ENCODE measurements around the gene PRKAG3.

PRKAG3 gene

GRCh38 chr2:218816561-218817011 lies 15.0 kb downstream of the PRKAG3 start:
- no peaks in the 10 kb centered on the region for H3K9me3 Mint-ChIP-seq
- H3K27me3 Mint-ChIP-seq: peaks cover 22% of the 10 kb centered on the region
- peaks cover 6% of the 10 kb centered on the region for H3K4me1 Mint-ChIP-seq
- H3K27ac Mint-ChIP-seq: no peak overlapping the region
- DNase-seq (no peak), ATAC-seq (no peak)
- H3K4me3 Mint-ChIP-seq: no peak overlapping the region

- H3K4me1 Mint-ChIP-seq: peaks cover 6% of the 10 kb centered on the region
- no peaks in the 10 kb centered on the region for H3K9me3 Mint-ChIP-seq
- peaks cover 12% of the 10 kb centered on the region for H3K27me3 Mint-ChIP-seq
- ATAC-seq (no peak), DNase-seq (no peak)
- no peak overlapping the region for H3K4me3 Mint-ChIP-seq
- H3K27ac Mint-ChIP-seq: peak overlapping the region in 1 of 2 donors; percentile 34
Measured at GRCh38 chr2:218815649-218816048, 16.0 kb downstream of the PRKAG3 start.

DNA sequence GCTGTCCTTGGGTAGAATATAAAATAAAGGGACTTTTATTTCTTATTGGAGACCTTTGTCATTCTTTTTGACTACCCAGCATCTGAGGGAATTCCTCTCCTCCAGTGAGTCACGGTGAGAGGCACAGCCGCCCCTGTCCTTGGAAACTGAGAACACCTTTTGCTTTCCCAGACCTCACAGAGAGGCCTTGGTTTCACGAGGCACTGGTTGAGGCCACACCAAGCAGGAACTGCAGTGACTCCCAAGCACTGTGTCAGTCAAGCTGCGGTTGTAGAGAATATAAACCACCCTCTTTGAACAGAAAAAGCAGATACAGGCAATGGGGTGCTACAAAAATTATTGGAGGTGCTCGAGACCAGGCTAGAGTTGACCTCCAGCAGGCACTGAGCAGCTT lies 16.4 kb downstream of the PRKAG3 start:
- DNase-seq: no peak
- no peak for ATAC-seq
- Mint-ChIP-seq H3K27me3 (peaks cover 9% of the 10 kb centered on the region), H3K9me3 (no peaks in the 10 kb centered on the region), H3K4me1 (peaks cover 6% of the 10 kb centered on the region), H3K4me3 (no peak overlapping the region), H3K27ac (peak overlapping the region in 1 of 2 donors; percentile 34)

DNA sequence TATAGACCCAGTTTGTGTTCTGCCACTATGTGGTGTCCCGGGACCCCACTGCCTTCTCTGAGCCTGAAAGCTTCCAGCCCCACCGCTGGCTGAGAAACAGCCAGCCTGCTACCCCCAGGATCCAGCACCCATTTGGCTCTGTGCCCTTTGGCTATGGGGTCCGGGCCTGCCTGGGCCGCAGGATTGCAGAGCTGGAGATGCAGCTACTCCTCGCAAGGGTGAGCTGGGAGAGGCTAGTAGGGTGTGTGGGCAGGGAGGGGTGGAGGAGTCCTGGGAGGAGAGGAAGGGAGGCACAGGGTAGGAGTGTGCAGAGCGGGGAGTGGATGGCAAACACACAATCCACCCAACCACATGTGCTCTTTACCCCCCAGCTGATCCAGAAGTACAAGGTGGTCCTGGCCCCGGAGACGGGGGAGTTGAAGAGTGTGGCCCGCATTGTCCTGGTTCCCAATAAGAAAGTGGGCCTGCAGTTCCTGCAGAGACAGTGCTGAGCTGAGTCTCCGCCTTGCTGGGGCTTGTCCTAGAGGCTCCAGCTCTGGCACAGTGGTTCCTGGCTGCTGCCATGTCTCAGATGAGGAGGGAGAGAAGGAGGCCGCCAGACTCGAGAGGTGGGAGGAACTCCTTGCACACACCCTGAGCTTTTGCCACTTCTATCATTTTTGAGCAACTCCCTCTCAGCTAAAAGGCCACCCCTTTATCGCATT lies 16.9 kb downstream of the PRKAG3 start:
- H3K27ac Mint-ChIP-seq: no peak overlapping the region
- peak; percentile 37 for ATAC-seq

DNA sequence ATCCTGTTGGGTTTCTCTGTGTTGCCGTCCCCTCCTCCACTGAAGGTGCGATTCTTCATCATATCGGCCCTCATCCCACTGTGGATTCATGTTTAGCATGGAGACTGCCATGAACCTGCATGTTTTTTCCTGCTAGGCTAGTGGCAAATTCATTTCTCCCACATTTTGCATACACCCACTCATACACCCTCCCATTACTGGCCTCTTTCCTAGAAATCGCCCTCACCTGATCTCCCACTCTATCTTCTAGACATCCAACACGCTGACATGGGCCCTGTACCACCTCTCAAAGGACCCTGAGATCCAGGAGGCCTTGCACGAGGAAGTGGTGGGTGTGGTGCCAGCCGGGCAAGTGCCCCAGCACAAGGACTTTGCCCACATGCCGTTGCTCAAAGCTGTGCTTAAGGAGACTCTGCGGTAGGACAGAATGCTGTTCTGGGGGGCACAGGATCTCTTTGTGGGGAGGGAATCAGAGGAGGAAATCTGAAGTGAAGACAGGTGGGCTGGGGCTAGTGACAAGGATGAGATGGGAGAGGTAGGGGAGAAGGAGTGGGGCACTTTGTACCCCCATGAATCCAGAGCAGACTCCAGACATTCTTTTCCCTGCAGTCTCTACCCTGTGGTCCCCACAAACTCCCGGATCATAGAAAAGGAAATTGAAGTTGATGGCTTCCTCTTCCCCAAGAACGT lies 17.7 kb downstream of the PRKAG3 start:
- no peak overlapping the region for H3K27ac Mint-ChIP-seq
- no peaks in the 10 kb centered on the region for H3K9me3 Mint-ChIP-seq
- H3K4me1 Mint-ChIP-seq: peaks cover 6% of the 10 kb centered on the region
- DNase-seq: no peak
- no peak for ATAC-seq
- peaks cover 17% of the 10 kb centered on the region for H3K27me3 Mint-ChIP-seq
- H3K4me3 Mint-ChIP-seq: no peak overlapping the region

More for the DNA sequence above, 16.9 kb downstream of the PRKAG3 start:
- Mint-ChIP-seq H3K4me1 (peaks cover 6% of the 10 kb centered on the region), H3K4me3 (no peak overlapping the region), H3K9me3 (no peaks in the 10 kb centered on the region), H3K27me3 (peaks cover 9% of the 10 kb centered on the region)
- DNase-seq: no peak

- no peak overlapping the region for H3K27ac Mint-ChIP-seq
Measured at GRCh38 chr2:218812861-218813260, 18.7 kb downstream of the PRKAG3 start.

DNA sequence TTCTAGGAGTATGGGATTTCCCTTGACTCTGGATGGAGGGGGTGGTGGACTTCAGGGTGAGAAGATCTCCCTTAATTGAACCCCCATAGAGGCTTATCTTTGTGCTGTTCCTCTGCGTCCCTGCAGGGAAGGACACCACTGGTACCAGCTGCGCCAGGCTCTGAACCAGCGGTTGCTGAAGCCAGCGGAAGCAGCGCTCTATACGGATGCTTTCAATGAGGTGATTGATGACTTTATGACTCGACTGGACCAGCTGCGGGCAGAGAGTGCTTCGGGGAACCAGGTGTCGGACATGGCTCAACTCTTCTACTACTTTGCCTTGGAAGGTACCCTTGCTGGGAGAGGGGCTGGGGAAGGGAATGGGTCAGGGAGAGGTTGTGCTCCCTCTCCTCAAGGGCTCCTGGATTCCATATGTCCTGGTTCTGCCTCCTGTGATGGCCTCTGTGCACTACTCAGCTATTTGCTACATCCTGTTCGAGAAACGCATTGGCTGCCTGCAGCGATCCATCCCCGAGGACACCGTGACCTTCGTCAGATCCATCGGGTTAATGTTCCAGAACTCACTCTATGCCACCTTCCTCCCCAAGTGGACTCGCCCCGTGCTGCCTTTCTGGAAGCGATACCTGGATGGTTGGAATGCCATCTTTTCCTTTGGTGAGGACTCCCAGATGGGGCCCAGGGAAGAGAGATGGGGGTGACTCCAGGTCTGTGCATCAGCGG lies 19.3 kb downstream of the PRKAG3 start:
- Mint-ChIP-seq H3K4me3 (no peak overlapping the region), H3K27ac (no peak overlapping the region), H3K27me3 (peaks cover 27% of the 10 kb centered on the region), H3K9me3 (no peaks in the 10 kb centered on the region), H3K4me1 (peaks cover 6% of the 10 kb centered on the region)
- DNase-seq: no peak
- no peak for ATAC-seq

More at GRCh38 chr2:218812861-218813260, 18.7 kb downstream of the PRKAG3 start:
- DNase-seq (no peak), ATAC-seq (no peak)
- Mint-ChIP-seq H3K9me3 (no peaks in the 10 kb centered on the region), H3K27me3 (peaks cover 23% of the 10 kb centered on the region), H3K4me3 (no peak overlapping the region), H3K4me1 (peaks cover 6% of the 10 kb centered on the region)

DNA sequence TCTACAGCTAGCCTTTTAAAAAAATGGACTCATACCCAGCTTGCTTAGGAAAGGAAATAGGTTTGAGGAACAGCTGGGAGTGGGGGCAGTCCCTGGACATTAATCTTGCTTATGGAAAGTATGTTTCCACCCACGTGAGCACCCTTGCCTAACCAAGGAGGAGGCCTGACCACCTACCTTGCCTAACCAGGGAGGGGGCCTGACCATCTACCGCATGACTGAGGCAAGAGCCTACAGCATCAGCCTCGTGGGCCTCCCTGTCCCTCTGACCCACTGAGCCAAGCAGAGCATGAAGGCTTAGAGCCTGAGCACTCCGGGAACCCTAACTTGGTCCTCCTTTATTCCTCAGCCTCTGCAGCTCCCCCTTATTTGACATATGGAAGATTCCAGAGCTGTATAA lies 20.2 kb downstream of the PRKAG3 start:
- Mint-ChIP-seq H3K27ac (no peak overlapping the region), H3K27me3 (peaks cover 31% of the 10 kb centered on the region), H3K4me3 (no peak overlapping the region), H3K4me1 (peaks cover 9% of the 10 kb centered on the region), H3K9me3 (no peaks in the 10 kb centered on the region)
- no peak for DNase-seq
- ATAC-seq: no peak

DNA sequence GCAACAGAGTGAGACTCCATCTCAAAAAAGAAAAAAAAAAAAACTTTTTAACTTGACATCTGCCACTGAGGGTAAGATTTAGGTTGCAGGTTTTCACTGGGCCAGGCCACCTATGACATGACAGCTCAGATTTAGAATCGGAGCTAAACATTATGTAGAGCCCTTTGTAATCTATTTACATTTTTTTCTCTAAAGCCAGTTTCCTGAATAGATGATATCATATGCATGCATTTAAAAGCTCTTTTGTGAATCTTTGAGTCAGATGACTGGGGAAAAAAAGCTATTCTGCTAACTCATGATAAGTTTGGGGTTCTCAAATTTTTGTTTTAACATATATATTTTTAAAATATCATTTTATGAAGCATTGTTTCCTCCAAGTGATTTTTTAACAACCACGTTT lies 21.3 kb downstream of the PRKAG3 start:
- Mint-ChIP-seq H3K27ac (no peak overlapping the region), H3K4me3 (no peak overlapping the region), H3K27me3 (peaks cover 42% of the 10 kb centered on the region), H3K9me3 (peaks cover 2% of the 10 kb centered on the region in 2 donors), H3K4me1 (peaks cover 14% of the 10 kb centered on the region)
- DNase-seq (no peak), ATAC-seq (no peak)

- Mint-ChIP-seq H3K4me1 (peaks cover 14% of the 10 kb centered on the region), H3K27ac (no peak overlapping the region), H3K27me3 (peaks cover 50% of the 10 kb centered on the region), H3K9me3 (peaks cover 7 to 10% of the 10 kb centered on the region in 2 donors), H3K4me3 (no peak overlapping the region)
- no peak for DNase-seq
- ATAC-seq: no peak
Measured at GRCh38 chr2:218809515-218809914, 22.1 kb downstream of the PRKAG3 start.

- H3K4me1 Mint-ChIP-seq: peaks cover 9% of the 10 kb centered on the region
Measured at GRCh38 chr2:218807626-218808025, 24.0 kb downstream of the PRKAG3 start.

DNA sequence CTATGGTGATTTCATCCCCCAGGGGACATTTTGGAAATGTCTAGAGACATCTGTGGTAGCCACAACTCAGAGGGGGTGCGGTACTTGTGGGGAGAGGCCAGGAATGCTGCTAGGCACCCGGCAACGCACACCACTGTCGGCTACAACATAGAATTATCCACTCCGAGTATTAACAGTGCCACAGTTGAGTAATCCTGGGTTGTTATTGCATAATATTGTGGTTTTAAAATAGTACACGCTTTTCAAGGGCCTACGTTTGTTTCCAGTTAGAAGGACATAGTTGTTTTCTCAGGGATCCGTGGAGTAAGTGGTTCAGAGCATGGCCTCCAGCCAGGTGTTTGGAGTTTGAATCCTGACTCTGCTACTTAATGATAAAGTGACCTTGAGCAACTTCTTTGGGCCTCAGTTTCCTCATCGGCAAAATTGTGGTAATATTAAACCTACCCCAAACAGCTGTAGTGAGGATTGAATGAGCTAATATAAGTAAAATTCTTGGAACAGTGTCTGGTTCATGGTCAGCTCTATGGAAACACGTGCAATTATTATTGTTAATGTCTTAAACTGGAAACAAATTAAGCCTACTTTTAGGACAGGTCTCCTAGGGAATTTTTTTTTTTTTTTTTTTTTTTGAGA lies 25.1 kb downstream of the PRKAG3 start:
- Mint-ChIP-seq H3K9me3 (peaks cover 7 to 16% of the 10 kb centered on the region in 2 donors), H3K27me3 (peaks cover 48% of the 10 kb centered on the region), H3K4me1 (peaks cover 9% of the 10 kb centered on the region), H3K27ac (peak overlapping the region; percentile 9 to 75), H3K4me3 (peak overlapping the region; percentile 8 to 27)
- ATAC-seq (peak; percentile 86), DNase-seq (peak; percentile 9 to 41)

More at GRCh38 chr2:218807626-218808025, 24.0 kb downstream of the PRKAG3 start:
- no peak for DNase-seq
- Mint-ChIP-seq H3K27me3 (peaks cover 52% of the 10 kb centered on the region), H3K9me3 (peaks cover 7 to 16% of the 10 kb centered on the region in 2 donors), H3K27ac (no peak overlapping the region), H3K4me3 (no peak overlapping the region)
- no peak for ATAC-seq

GRCh38 chr2:218805627-218806026 lies 26.0 kb downstream of the PRKAG3 start:
- Mint-ChIP-seq H3K9me3 (peaks cover 7 to 16% of the 10 kb centered on the region in 2 donors), H3K27me3 (peaks cover 48% of the 10 kb centered on the region), H3K27ac (peak overlapping the region in 1 of 2 donors; percentile 27), H3K4me3 (no peak overlapping the region), H3K4me1 (peaks cover 9% of the 10 kb centered on the region)
- no peak for DNase-seq
- no peak for ATAC-seq

DNA sequence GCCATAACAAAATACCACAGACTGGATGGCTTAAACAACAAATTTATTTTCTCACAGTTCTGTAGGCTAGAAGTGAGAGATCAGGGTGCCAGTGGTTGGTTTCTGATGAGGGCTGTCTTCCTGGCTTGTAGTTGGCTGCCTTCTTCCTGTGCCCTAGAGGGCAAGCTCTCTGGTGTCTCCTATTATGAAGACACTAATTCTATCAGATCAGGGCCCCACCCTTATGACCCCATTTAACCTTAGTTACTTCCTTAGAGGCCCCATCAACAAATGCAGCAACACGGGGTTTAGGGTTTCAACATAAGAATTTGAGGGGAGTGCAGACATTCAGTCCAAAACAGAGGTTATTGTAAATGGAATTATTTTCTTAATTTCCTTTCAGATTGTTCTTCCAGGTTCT lies 26.8 kb downstream of the PRKAG3 start:
- no peak overlapping the region for H3K4me3 Mint-ChIP-seq
- H3K4me1 Mint-ChIP-seq: peaks cover 9% of the 10 kb centered on the region
- peaks cover 53% of the 10 kb centered on the region for H3K27me3 Mint-ChIP-seq
- ATAC-seq: no peak
- peaks cover 7 to 16% of the 10 kb centered on the region in 2 donors for H3K9me3 Mint-ChIP-seq
- no peak overlapping the region for H3K27ac Mint-ChIP-seq
- DNase-seq: no peak

- ATAC-seq (no peak), DNase-seq (no peak)
- Mint-ChIP-seq H3K4me1 (peaks cover 9% of the 10 kb centered on the region), H3K9me3 (peaks cover 7 to 16% of the 10 kb centered on the region in 2 donors), H3K27ac (no peak overlapping the region), H3K4me3 (no peak overlapping the region), H3K27me3 (peaks cover 48% of the 10 kb centered on the region)
Measured at GRCh38 chr2:218802386-218802994, 29.1 kb downstream of the PRKAG3 start.
